Dendritic cell treated with granulocyte-macrophage colony-stimulating factor and Interleukin-4, amounts not matched to agents 40 ng/mL and 50 ng/mL, for 4 days (primary cell): Measurements from ENCODE around the gene RBMS3.
"Not testable (repeated sequence)": the region's sequence is repeated elsewhere in the genome, so short reads cannot be mapped to it uniquely, and the experiment has no call there.

ENCODE experiments used
- H3K27ac Mint-ChIP-seq: one replicate; pipeline ENCODE4 v1.8.0; 2022; ENCODE audit warnings: mild to moderate bottlenecking, mixed read lengths
- H3K27me3 Mint-ChIP-seq: one replicate; pipeline ENCODE4 v1.8.0; 2022; ENCODE audit warnings: mild to moderate bottlenecking, mixed read lengths
- H3K36me3 Mint-ChIP-seq: one replicate; pipeline ENCODE4 v1.8.0; 2022; ENCODE audit warnings: low read depth, mixed read lengths
- H3K4me1 Mint-ChIP-seq: one replicate; pipeline ENCODE4 v1.8.0; 2022; ENCODE audit warnings: low read depth, mixed read lengths
- H3K4me3 Mint-ChIP-seq: one replicate; pipeline ENCODE4 v1.8.0; 2022; ENCODE audit warnings: mild to moderate bottlenecking, moderate library complexity, mixed read lengths
- H3K9me3 Mint-ChIP-seq: one replicate; pipeline ENCODE4 v1.8.0; 2022; ENCODE audit warnings: mixed read lengths
- intact Hi-C: fragments of 100-400 bp; cut with micrococcal nuclease; formaldehyde crosslinking; loops from one replicate; pipeline ENCODE4 v1.15.0; 2022

RBMS3 gene

DNA sequence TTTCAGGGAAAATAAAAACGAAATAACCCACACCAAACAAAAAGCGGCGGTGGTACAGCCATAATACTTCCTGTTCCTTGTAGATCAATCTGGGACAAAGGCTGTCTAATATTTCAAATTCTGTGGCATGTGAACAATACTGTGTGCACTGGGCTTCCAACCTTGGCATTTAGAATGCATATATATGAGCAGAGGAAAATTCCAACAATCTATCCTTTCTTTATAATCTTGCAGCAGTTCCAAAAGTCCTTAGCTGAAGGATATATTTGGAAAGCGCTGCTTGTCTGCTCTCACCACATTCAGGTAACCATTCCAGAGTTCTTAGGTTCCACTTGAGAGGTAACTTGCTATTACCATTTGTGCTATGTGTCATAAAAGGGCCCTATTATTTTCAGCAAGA, 231.8 kb downstream of the RBMS3 start:
- Mint-ChIP-seq H3K4me3 (no peak overlapping the region), H3K36me3 (no peaks in the 10 kb centered on the region), H3K27me3 (peaks cover 8% of the 10 kb centered on the region), H3K9me3 (no peaks in the 10 kb centered on the region), H3K4me1 (peaks cover 17% of the 10 kb centered on the region), H3K27ac (no peak overlapping the region)
- intact Hi-C loops, result no loop called here

DNA sequence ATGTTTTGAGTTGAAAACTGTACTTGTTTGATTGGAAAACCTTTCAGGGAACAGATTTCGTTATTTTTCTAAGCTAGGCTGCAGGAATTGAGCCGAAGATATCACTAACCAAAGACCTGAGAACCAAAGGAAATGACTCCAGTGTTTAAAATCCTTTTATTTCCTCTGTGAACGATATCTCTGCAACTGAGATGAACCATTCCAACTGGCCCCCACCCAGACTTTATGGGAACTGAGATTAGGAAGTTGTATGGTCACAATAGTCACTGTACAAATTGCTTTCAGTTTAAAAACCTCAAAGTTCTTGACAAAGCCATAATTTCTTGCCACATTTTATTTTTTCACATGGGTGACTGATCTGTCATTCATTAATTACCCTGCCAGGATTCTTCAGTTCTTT, 232.4 kb downstream of the RBMS3 start:
- Mint-ChIP-seq H3K36me3 (no peaks in the 10 kb centered on the region), H3K27me3 (peaks cover 8% of the 10 kb centered on the region), H3K4me1 (peaks cover 17% of the 10 kb centered on the region), H3K27ac (no peak overlapping the region), H3K9me3 (no peaks in the 10 kb centered on the region), H3K4me3 (no peak overlapping the region)
- intact Hi-C loops, result no loop called here

DNA sequence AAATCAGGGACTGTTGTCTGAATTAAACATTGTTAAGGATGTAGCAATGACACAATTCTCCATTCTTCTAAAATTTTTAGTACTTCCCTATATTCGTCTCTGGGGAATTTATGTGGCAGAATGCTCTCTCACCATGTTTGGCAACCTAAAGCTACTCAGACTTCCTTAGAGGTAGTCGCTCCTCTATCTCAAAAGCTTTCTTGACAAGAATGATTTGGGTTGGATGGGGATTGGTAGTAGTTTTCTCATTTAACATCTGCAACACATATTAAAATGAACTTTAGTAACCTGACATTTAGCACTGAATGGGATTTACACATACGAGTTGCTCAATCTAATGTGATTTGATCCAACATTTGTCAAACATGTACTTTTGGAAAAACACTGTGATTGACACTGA, 233.3 kb downstream of the RBMS3 start:
- Mint-ChIP-seq H3K4me3 (no peak overlapping the region), H3K36me3 (no peaks in the 10 kb centered on the region), H3K4me1 (peaks cover 17% of the 10 kb centered on the region), H3K9me3 (no peaks in the 10 kb centered on the region), H3K27ac (no peak overlapping the region), H3K27me3 (peaks cover 8% of the 10 kb centered on the region)
- intact Hi-C loops, result no loop called here

DNA sequence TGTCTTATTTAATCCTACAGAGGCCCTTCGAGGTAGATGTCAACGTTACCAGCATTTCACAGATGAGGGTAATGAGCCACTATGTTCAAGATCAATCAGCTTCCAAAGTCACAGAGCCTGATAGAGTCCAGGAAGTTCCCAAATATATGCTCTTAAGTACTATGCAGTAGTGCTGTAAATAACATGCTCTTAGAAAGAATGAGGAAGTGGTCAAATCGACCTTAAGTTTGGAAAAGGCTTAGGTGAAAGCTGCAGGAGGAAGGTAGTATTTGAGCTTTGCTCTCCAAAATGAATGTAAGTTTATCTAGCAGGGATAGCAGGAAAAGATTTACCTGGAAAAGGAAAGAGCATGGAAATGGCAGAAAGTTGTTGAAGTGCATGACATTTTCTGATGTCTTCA, 234.0 kb downstream of the RBMS3 start:
- H3K9me3 Mint-ChIP-seq, result no peaks in the 10 kb centered on the region
- peaks cover 8% of the 10 kb centered on the region for H3K27me3 Mint-ChIP-seq
- H3K4me3 Mint-ChIP-seq, result no peak overlapping the region
- no peak overlapping the region for H3K27ac Mint-ChIP-seq
- intact Hi-C loops, result no loop called here
- peaks cover 17% of the 10 kb centered on the region for H3K4me1 Mint-ChIP-seq
- H3K36me3 Mint-ChIP-seq, result no peaks in the 10 kb centered on the region

DNA sequence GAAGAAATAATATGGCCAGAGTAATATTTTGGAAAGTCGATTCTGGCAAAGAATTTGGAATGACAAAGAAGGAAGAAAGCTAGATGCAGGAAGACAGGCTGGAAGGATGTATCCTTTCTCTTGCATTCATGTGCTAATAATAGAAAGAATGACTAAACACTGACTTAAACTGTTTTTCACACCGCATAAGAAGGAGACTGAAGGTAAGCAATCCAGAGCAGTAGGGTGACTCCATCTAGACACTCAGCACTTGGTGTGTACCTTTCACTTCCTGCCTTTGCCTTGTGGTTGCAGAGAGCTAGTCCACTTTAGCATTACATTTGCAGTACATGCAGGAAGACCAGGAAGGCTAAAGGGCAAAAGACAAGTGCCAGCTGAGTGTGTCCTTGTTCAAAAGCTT, 234.6 kb downstream of the RBMS3 start:
- intact Hi-C loops, result no loop called here
- Mint-ChIP-seq H3K9me3 (no peaks in the 10 kb centered on the region), H3K36me3 (no peaks in the 10 kb centered on the region), H3K27me3 (peaks cover 8% of the 10 kb centered on the region), H3K4me3 (no peak overlapping the region), H3K4me1 (peaks cover 17% of the 10 kb centered on the region), H3K27ac (no peak overlapping the region)

DNA sequence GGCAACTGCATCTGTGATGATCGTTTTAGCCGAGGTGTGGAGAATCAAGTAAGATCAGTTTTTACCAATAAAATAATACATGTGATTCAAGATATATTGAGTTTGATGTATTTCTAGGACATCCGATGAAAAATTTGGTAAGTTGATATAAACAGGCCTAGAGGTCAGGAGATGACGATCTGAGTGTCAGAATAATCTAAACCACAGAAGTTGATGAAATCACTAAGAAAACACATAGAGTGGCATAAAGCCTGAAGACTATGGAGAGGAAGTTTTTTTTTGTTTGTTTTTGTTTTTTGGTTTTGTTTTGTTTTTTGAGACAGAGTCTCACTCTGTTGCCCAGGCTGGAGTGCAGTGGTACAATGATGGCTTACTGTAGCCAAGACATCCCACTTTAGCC, 235.3 kb downstream of the RBMS3 start:
- peaks cover 5% of the 10 kb centered on the region for H3K27me3 Mint-ChIP-seq
- no peak overlapping the region for H3K27ac Mint-ChIP-seq
- H3K4me3 Mint-ChIP-seq, result no peak overlapping the region
- intact Hi-C loops, result no loop called here
- H3K4me1 Mint-ChIP-seq, result peaks cover 17% of the 10 kb centered on the region
- H3K9me3 Mint-ChIP-seq, result no peaks in the 10 kb centered on the region
- H3K36me3 Mint-ChIP-seq, result no peaks in the 10 kb centered on the region

DNA sequence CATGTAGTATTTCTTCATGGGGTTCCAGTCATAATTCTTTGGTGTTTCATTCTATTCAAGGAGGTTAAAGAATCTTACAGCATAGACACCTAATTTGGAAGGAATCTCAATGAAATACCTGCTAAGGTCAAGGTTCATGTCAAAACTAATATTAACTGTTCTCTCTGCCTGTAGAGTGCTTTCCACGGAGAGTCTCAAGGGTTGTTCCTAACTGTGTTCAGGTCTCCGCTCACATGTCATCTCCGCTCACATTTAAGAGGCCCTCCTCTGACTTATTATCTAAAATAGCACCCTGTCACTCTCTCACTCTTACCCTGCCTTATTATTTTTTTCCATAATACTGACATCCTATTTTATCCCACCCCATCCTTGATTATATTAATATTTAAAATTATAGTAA, 239.9 kb downstream of the RBMS3 start:
- intact Hi-C loops, result no loop called here
- Mint-ChIP-seq H3K4me1 (no peaks in the 10 kb centered on the region), H3K9me3 (no peaks in the 10 kb centered on the region), H3K36me3 (no peaks in the 10 kb centered on the region), H3K4me3 (no peak overlapping the region), H3K27ac (no peak overlapping the region), H3K27me3 (peaks cover 2% of the 10 kb centered on the region)

DNA sequence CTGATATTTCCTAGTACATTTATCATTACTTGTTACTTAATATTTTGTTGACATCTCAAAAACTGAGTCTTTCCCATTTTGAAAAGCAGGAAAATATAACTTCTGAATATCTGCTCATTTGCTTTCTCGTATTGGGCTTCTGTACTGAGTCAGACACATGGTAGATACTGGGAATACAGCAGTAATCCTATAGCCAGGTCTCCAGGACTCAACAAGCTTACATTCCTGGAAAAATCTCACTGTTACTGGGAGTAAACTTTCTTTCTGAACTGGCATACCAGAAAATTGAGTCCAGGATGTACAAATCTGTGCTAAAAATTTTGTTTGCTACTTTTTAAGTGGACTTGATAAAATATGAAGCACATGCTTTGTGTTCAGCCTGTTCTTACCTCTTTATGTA, 240.4 kb downstream of the RBMS3 start:
- Mint-ChIP-seq H3K4me1 (no peaks in the 10 kb centered on the region), H3K27ac (no peak overlapping the region), H3K36me3 (no peaks in the 10 kb centered on the region), H3K4me3 (no peak overlapping the region), H3K27me3 (no peaks in the 10 kb centered on the region), H3K9me3 (no peaks in the 10 kb centered on the region)
- intact Hi-C loops, result no loop called here

DNA sequence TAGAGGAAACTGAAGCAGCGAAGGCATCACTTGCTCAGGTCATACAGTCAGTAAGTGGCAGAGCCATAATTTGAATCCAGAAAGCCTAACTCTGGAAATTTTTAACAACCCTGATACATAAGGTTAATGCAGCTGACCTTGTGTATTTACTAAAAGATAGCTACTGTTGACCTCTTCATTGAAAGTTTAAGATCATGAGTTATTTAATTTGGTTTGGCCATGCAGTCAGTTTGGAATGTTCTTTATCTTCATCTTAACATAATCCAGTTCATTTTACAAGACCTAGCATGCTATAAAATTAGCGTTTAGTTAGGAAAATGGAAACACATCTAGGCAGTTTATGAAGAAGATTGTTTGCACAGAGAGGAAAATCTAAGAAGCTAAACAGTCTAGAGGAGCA, 240.9 kb downstream of the RBMS3 start:
- no peaks in the 10 kb centered on the region for H3K4me1 Mint-ChIP-seq
- intact Hi-C loops, result no loop called here
- no peaks in the 10 kb centered on the region for H3K9me3 Mint-ChIP-seq
- H3K27ac Mint-ChIP-seq, result no peak overlapping the region
- no peak overlapping the region for H3K4me3 Mint-ChIP-seq
- no peaks in the 10 kb centered on the region for H3K27me3 Mint-ChIP-seq
- H3K36me3 Mint-ChIP-seq, result no peaks in the 10 kb centered on the region

DNA sequence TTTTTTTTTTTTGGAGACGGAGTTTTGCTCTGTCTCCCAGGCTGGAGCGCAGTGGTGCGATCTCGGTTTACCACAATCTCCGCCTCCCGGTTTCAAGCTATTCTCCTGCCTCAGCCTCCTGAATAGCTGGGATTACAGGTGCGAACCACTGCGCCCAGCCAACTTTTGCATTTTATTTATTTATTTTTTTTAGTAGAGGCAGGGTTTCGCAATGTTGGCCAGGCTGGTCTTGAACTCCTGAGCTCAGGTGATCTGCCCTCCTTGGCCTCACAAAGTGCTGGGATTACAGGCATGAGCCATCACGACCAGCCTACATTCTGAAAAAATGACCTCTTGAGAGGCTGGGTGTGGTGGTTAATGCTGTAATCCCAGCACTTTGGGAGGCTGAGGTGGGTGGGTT, 243.6 kb downstream of the RBMS3 start:
- H3K36me3 Mint-ChIP-seq, H3K4me3 Mint-ChIP-seq, H3K27me3 Mint-ChIP-seq, H3K27ac Mint-ChIP-seq, H3K4me1 Mint-ChIP-seq, intact Hi-C loops, H3K9me3 Mint-ChIP-seq: not testable (repeated sequence)

DNA sequence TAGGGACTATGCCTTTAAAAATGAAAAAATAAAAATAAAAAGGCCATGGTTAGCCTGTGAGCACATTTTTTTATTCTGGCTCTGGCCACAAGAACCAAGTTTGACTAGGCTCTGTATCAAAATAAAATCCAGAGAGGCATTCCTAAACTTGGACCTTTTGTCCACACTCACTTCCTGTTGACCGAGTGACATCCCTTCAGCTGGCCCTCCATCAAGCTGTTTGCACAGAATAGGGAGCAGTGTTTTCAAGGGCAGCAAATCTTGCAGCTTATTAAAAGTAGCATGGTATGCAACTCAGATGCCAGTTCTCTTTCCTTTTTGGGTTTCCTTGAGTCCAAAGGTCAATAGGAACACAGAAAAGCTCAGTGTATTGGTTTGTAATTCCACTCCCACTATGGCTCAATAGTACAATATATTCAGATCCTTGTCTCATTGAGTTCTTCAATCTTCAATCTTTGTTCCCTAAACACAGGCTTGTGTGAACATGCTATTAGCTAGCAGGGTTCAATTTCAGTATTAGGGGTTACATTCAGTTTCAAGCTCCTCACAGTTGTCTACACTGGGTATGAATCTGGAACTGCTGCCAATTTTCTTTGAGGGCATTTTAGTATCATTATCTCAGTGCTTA, 244.5 kb downstream of the RBMS3 start:
- Mint-ChIP-seq H3K9me3 (no peaks in the 10 kb centered on the region), H3K4me3 (no peak overlapping the region), H3K36me3 (no peaks in the 10 kb centered on the region), H3K27ac (no peak overlapping the region), H3K4me1 (no peaks in the 10 kb centered on the region), H3K27me3 (no peaks in the 10 kb centered on the region)
- intact Hi-C loops, result no loop called here

DNA sequence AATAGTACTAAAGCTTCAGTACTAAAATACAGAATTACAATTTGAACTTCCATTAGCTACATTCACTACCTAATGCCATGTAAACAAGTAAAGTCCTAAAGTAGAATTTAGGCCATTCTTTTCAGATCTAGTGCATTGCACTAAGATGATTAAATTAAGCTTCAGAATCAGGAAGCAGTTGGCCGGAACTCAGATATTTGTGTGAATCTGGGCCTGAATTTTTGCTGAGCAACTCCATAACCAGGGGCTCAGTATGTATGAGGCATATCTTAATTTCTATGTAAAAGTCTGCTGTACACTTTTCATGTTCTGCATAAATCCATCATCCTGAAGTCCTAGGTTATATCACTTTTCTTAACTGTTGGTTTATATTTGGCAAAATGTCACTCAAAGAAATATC, 246.4 kb downstream of the RBMS3 start:
- H3K27me3 Mint-ChIP-seq, result no peaks in the 10 kb centered on the region
- H3K9me3 Mint-ChIP-seq, result no peaks in the 10 kb centered on the region
- H3K4me3 Mint-ChIP-seq, result no peak overlapping the region
- no peaks in the 10 kb centered on the region for H3K36me3 Mint-ChIP-seq
- H3K27ac Mint-ChIP-seq, result no peak overlapping the region
- H3K4me1 Mint-ChIP-seq, result no peaks in the 10 kb centered on the region
- intact Hi-C loops, result no loop called here

DNA sequence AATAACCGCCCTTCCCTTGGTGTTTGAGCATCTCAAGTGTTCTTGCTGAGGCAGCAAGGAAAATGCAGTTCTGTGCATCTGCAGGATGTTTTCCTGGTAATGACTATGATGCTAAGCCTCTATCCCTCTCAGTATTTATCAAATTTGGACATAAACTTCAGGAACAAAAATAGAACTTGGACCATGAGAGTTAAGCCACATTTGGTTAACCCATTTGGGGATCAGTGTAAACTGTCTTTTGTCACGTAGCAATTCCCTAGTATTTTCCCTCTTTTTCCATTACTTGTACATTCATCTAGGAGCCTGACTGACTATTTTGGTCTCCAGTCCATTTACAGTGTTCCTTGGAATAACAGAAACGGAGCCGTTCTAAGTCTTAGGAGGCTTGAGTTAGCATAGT, 250.8 kb downstream of the RBMS3 start:
- Mint-ChIP-seq H3K36me3 (no peaks in the 10 kb centered on the region), H3K27me3 (no peaks in the 10 kb centered on the region), H3K9me3 (no peaks in the 10 kb centered on the region), H3K4me1 (no peaks in the 10 kb centered on the region), H3K27ac (no peak overlapping the region), H3K4me3 (no peak overlapping the region)
- intact Hi-C loops, result no loop called here

DNA sequence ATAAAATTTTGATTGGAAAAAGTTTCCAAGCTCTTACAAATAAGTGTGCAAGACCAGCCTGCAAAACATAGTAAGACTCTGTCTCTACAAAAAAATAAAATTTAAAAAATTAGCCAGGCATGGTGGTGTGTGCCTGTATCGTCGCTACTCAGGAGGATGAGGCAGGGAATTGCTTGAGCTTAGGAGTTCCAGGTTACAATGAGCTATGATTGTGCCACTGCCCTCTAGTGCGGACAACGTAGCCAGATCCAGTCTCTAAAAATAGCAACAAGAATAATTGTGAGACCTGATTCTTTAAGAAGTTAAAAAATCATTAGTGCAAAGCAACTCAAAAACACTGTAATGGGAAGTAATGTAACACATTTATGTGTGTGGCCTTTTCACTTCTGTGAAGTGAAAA, 251.6 kb downstream of the RBMS3 start:
- intact Hi-C loops, result no loop called here
- no peak overlapping the region for H3K27ac Mint-ChIP-seq
- H3K4me3 Mint-ChIP-seq, result no peak overlapping the region
- H3K9me3 Mint-ChIP-seq, result no peaks in the 10 kb centered on the region
- no peaks in the 10 kb centered on the region for H3K27me3 Mint-ChIP-seq
- H3K36me3 Mint-ChIP-seq, result no peaks in the 10 kb centered on the region
- H3K4me1 Mint-ChIP-seq, result no peaks in the 10 kb centered on the region

DNA sequence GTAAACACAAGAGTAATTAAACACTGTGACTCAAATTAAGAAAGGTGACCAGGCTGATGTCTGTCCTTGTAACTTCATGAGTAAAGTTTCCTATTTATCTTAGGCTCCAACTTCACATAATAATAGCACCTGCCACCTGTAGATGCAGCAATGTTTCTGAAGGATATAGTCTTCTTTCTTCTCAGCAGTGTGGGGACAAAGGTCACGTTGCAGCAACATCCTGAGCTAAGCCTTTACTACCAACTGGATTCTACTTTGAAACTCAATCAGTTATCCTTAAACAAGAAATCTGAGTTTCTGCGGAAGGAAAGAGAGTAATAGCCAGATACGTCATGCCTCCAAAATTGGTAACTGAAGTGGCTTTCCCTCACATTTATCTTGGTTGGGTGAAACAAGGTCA, 253.1 kb downstream of the RBMS3 start:
- Mint-ChIP-seq H3K36me3 (no peaks in the 10 kb centered on the region), H3K27ac (no peak overlapping the region), H3K4me3 (no peak overlapping the region), H3K4me1 (no peaks in the 10 kb centered on the region), H3K9me3 (no peaks in the 10 kb centered on the region), H3K27me3 (no peaks in the 10 kb centered on the region)
- intact Hi-C loops, result no loop called here
